GM10248 (cell line): ENCODE measurements around the gene NUP37.

ENCODE experiments used
- CTCF ChIA-PET: fragments of 300-600 bp; sonication (Branson Sonifier 250); formaldehyde crosslinking; extraction: SDS; loops from one replicate; lab custom pipeline; 2021; ENCODE audit warnings: antibody characterized with exemption; lab: Yijun Ruan, JAX
- POLR2A ChIA-PET: fragments of 350-650 bp; sonication (Branson Sonifier 250); formaldehyde crosslinking; extraction: SDS; loops from one replicate; lab custom pipeline; 2020; ENCODE audit warnings: antibody characterized with exemption; lab: Yijun Ruan, JAX
- DNase-seq: peaks from one replicate; pipeline ENCODE4 v3.0.0; 2012; ENCODE audit errors: extremely low spot score
- CTCF ChIP-seq: IDR thresholded peaks from 2 replicates; pipeline ENCODE4 v1.5.1; 2012; ENCODE audit warnings: mild to moderate bottlenecking, low read depth; ENCODE audit errors: extremely low read depth, missing control alignments, control extremely low read depth

Gene NUP37

GRCh38 chr12:102120886-102121285 lies 972 bp upstream of the NUP37 start:
- DNase-seq: peak; percentile 16
- CTCF ChIA-PET: interaction anchor here (1.2 to 2.6 kb wide), 4 partner anchors 24 to 619 kb away, joined by 3 to 10 read pairs (median 4); no protein-coding TSS in a partner anchor
- no peak for TF ChIP-seq CTCF
- POLR2A ChIA-PET: interaction anchor here (0.6 kb wide), 1 partner anchor 30 kb away, joined by 5 read pairs; no protein-coding TSS in a partner anchor

GRCh38 chr12:102120564-102120873 lies 605 bp upstream of the NUP37 start:
- DNase-seq: no peak
- no peak for TF ChIP-seq CTCF
- CTCF ChIA-PET: interaction anchor here (1.2 to 2.6 kb wide), 3 partner anchors 24 to 619 kb away, joined by 3 to 10 read pairs (median 4); no protein-coding TSS in a partner anchor
- POLR2A ChIA-PET: no interaction called here

- ChIA-PET POLR2A (no interaction called here), CTCF (interaction anchor here (2.0 kb wide), 1 partner anchor 23 kb away, joined by 7 read pairs; no protein-coding TSS in a partner anchor)
- DNase-seq: no peak
- no peak for TF ChIP-seq CTCF
Observed at GRCh38 chr12:102118874-102119273, 1.0 kb downstream of the NUP37 start.

- ChIA-PET CTCF (interaction anchor here (1.0 to 2.2 kb wide), 4 partner anchors 8 to 176 kb away, joined by 3 to 7 read pairs (median 3); no protein-coding TSS in a partner anchor), POLR2A (no interaction called here)
- no peak for TF ChIP-seq CTCF
- no peak for DNase-seq
Observed at GRCh38 chr12:102116392-102116791, 3.5 kb downstream of the NUP37 start.

- TF ChIP-seq CTCF: no peak
- CTCF ChIA-PET: interaction anchor here (0.8 to 0.9 kb wide), 2 partner anchors 17 to 697 kb away, joined by 3 to 4 read pairs; no protein-coding TSS in a partner anchor
- POLR2A ChIA-PET: no interaction called here
- DNase-seq: no peak
Observed at GRCh38 chr12:102114212-102114611, 5.7 kb downstream of the NUP37 start.

- ChIA-PET POLR2A (no interaction called here), CTCF (interaction anchor here (1.3 kb wide), 1 partner anchor 14 kb away, joined by 3 read pairs; no protein-coding TSS in a partner anchor)
- DNase-seq: no peak
- TF ChIP-seq CTCF: no peak
Observed at GRCh38 chr12:102110782-102111181, 9.1 kb downstream of the NUP37 start.

GRCh38 chr12:102107970-102108369 lies 11.9 kb downstream of the NUP37 start:
- POLR2A ChIA-PET: no interaction called here
- no peak for TF ChIP-seq CTCF
- no peak for DNase-seq
- CTCF ChIA-PET: interaction anchor here (1.0 to 1.5 kb wide), 2 partner anchors 8 to 9 kb away, joined by 3 to 5 read pairs; no protein-coding TSS in a partner anchor
